Endometrial microvascular endothelial cells (primary cell): ENCODE data around the gene GTF3C6. TPM values are rescaled to one million over a fixed set of nuclear protein-coding genes. Genes with fewer than 3 reads are reported as not detected.
"Not testable (repeated sequence)": the region's sequence is repeated elsewhere in the genome, so short reads cannot be mapped to it uniquely, and the experiment has no call there.

Experiments used
- in situ Hi-C: cut with HindIII; loops from 2 replicates; pipeline ENCODE4 v1.10.0; 2017; ENCODE audit warnings: low sequenced_read_pairs, low pct_unique_long_range_greater_than_20kb; ENCODE audit errors: inconsistent ontology term
- total RNA-seq: library from RNA; depleted of rRNA; stranded (reverse); fragments of >200 nt; gene quantifications from one replicate; pipeline ENCODE4 v1.2.3, GENCODE V29; 2015; ENCODE audit errors: inconsistent ontology term

The GTF3C6 gene
- 79.0 TPM for total RNA-seq

GRCh38 chr6:110958329-110959192, at the start of gene GTF3C6:
Gene GTF3C6 (plus strand): TSS chr6:110958706. CDS start chr6:110958770, 64 bp downstream.
- in situ Hi-C loops = loop anchor here (10.0 kb wide), 2 partner anchors 274 to 424 kb away; no protein-coding TSS in a partner anchor

GRCh38 chr6:110930781-110931180, 27.7 kb upstream of the GTF3C6 start:
- in situ Hi-C loops = no loop called here

- in situ Hi-C loops = no loop called here
Observed at GRCh38 chr6:110933912-110934311, 24.6 kb upstream of the GTF3C6 start.

GRCh38 chr6:110934381-110934898, 24.1 kb upstream of the GTF3C6 start:
- in situ Hi-C loops = no loop called here

GRCh38 chr6:110935171-110935570, 23.3 kb upstream of the GTF3C6 start:
- in situ Hi-C loops = no loop called here

GRCh38 chr6:110938171-110938570, 20.3 kb upstream of the GTF3C6 start:
- in situ Hi-C loops = no loop called here

GRCh38 chr6:110939429-110940200, 18.9 kb upstream of the GTF3C6 start:
- in situ Hi-C loops = no loop called here

GRCh38 chr6:110944681-110945151, 13.8 kb upstream of the GTF3C6 start:
- in situ Hi-C loops = no loop called here

- in situ Hi-C loops = no loop called here
Observed at GRCh38 chr6:110946498-110946897, 12.0 kb upstream of the GTF3C6 start.

GRCh38 chr6:110949679-110950285, 8.7 kb upstream of the GTF3C6 start:
- in situ Hi-C loops = loop anchor here (10.0 kb wide), 2 partner anchors 265 to 415 kb away; no protein-coding TSS in a partner anchor

- in situ Hi-C loops = loop anchor here (10.0 kb wide), 2 partner anchors 266 to 416 kb away; no protein-coding TSS in a partner anchor
Observed at GRCh38 chr6:110950440-110950839, 8.1 kb upstream of the GTF3C6 start.

GRCh38 chr6:110951008-110951407, 7.5 kb upstream of the GTF3C6 start:
- in situ Hi-C loops = loop anchor here (10.0 kb wide), 2 partner anchors 266 to 416 kb away; no protein-coding TSS in a partner anchor

GRCh38 chr6:110951986-110952794, 6.3 kb upstream of the GTF3C6 start:
- in situ Hi-C loops = loop anchor here (10.0 kb wide), 2 partner anchors 267 to 417 kb away; no protein-coding TSS in a partner anchor

GRCh38 chr6:110953633-110954303, 4.7 kb upstream of the GTF3C6 start:
- in situ Hi-C loops = loop anchor here (10.0 kb wide), 2 partner anchors 269 to 419 kb away; no protein-coding TSS in a partner anchor

- in situ Hi-C loops = no loop called here
Observed at GRCh38 chr6:110960014-110960390, 1.5 kb downstream of the GTF3C6 start.

GRCh38 chr6:110962636-110963035, 4.1 kb downstream of the GTF3C6 start:
- in situ Hi-C loops = not testable (repeated sequence)

- in situ Hi-C loops = no loop called here
Observed at GRCh38 chr6:110965629-110966229, 7.2 kb downstream of the GTF3C6 start.
